Embryonic facial prominence (tissue), 1 donor: Measurements from ENCODE around the gene NUMBL.
"Not testable (repeated sequence)": the region's sequence is repeated elsewhere in the genome, so short reads cannot be mapped to it uniquely, and the experiment has no call there.

Experiments
- DNase-seq: peaks from one replicate; pipeline ENCODE4 v3.0.0-alpha.2; 2016; ENCODE audit errors: extremely low spot score

The NUMBL gene

GRCh38 chr19:40629346-40629745 is 61.1 kb downstream of the NUMBL start:
- DNase-seq = no peak

- DNase-seq = no peak
These were observed 62.8 kb downstream of the NUMBL start for GRCh38 chr19:40627486-40628279.

GRCh38 chr19:40626918-40627317 is 63.5 kb downstream of the NUMBL start:
- no peak for DNase-seq

- no peak for DNase-seq
These were observed 64.9 kb downstream of the NUMBL start for GRCh38 chr19:40625406-40626120.

GRCh38 chr19:40624369-40625153 is 65.9 kb downstream of the NUMBL start:
- not testable (repeated sequence) for DNase-seq

- DNase-seq = no peak
These were observed 66.8 kb downstream of the NUMBL start for GRCh38 chr19:40623403-40624251.

- no peak for DNase-seq
These were observed 67.7 kb downstream of the NUMBL start for GRCh38 chr19:40622773-40623075.

- DNase-seq = no peak
These were observed 68.3 kb downstream of the NUMBL start for GRCh38 chr19:40621966-40622772.

GRCh38 chr19:40621283-40621682 is 69.2 kb downstream of the NUMBL start:
- no peak for DNase-seq

- no peak for DNase-seq
These were observed 70.3 kb downstream of the NUMBL start for GRCh38 chr19:40620161-40620485.

- DNase-seq = no peak
These were observed 70.9 kb downstream of the NUMBL start for GRCh38 chr19:40619333-40620160.

- no peak for DNase-seq
These were observed 72.5 kb downstream of the NUMBL start for GRCh38 chr19:40617961-40618360.

- no peak for DNase-seq
These were observed 73.5 kb downstream of the NUMBL start for GRCh38 chr19:40616941-40617340.

- no peak for DNase-seq
These were observed 74.3 kb downstream of the NUMBL start for GRCh38 chr19:40616178-40616577.
